Measurements from ENCODE around the gene SLC50A1.

The SLC50A1 gene

GRCh38 chr1:155171836-155172731, 36.4 kb downstream of the SLC50A1 start:
- DNase-seq (ENCODE audit: low spot score): no peak

GRCh38 chr1:155172732-155173477, 37.3 kb downstream of the SLC50A1 start, which contains the start of gene KRTCAP2:
TSS of gene KRTCAP2 (minus strand) at chr1:155173304. CDS start at chr1:155173224, 80 bp downstream.
- peak; percentile 97 for DNase-seq (ENCODE audit: low spot score)

GRCh38 chr1:155173478-155174323, 38.0 kb downstream of the SLC50A1 start, which contains the start of gene TRIM46:
TSS of gene TRIM46 (plus strand) at chr1:155173849. CDS start at chr1:155173967, 118 bp downstream.
- DNase-seq (ENCODE audit: low spot score): peak; percentile 72

GRCh38 chr1:155174324-155175280, 39.0 kb downstream of the SLC50A1 start:
- peak; percentile 85 for DNase-seq (ENCODE audit: low spot score)

GRCh38 chr1:155175281-155175926, 39.8 kb downstream of the SLC50A1 start:
- DNase-seq (ENCODE audit: low spot score): no peak

- DNase-seq (ENCODE audit: low spot score): no peak
Measured at GRCh38 chr1:155175927-155176371, 40.3 kb downstream of the SLC50A1 start.

- DNase-seq (ENCODE audit: low spot score): peak; percentile 93
Measured at GRCh38 chr1:155176544-155177071, 41.0 kb downstream of the SLC50A1 start.

GRCh38 chr1:155177192-155177917, 41.7 kb downstream of the SLC50A1 start:
- no peak for DNase-seq (ENCODE audit: low spot score)

- DNase-seq (ENCODE audit: low spot score): no peak
Measured at GRCh38 chr1:155177918-155178281, 42.2 kb downstream of the SLC50A1 start.

GRCh38 chr1:155178441-155179111, 42.9 kb downstream of the SLC50A1 start:
- DNase-seq (ENCODE audit: low spot score): no peak

- no peak for DNase-seq (ENCODE audit: low spot score)
Measured at GRCh38 chr1:155179112-155180031, 43.7 kb downstream of the SLC50A1 start.

GRCh38 chr1:155181371-155182051, 45.9 kb downstream of the SLC50A1 start:
- no peak for DNase-seq (ENCODE audit: low spot score)

GRCh38 chr1:155182052-155182550, 46.4 kb downstream of the SLC50A1 start:
- no peak for DNase-seq (ENCODE audit: low spot score)

GRCh38 chr1:155183775-155184221, 48.1 kb downstream of the SLC50A1 start:
- DNase-seq (ENCODE audit: low spot score): no peak

- no peak for DNase-seq (ENCODE audit: low spot score)
Measured at GRCh38 chr1:155184351-155184811, 48.7 kb downstream of the SLC50A1 start.
